Dedifferentiated amniotic fluid mesenchymal stem cell (primary cell): Measurements from ENCODE around the gene FAM89A.
"Not testable (repeated sequence)": the region's sequence is repeated elsewhere in the genome, so short reads cannot be mapped to it uniquely, and the experiment has no call there.

Experiments used
- DNase-seq: peaks from one replicate; pipeline ENCODE4 v3.0.0-alpha.2; 2016; ENCODE audit errors: extremely low spot score

FAM89A gene

GRCh38 chr1:230994860-230995259 is 45.2 kb downstream of the FAM89A start:
- DNase-seq, result no peak

GRCh38 chr1:230992100-230992774 is 47.8 kb downstream of the FAM89A start:
- DNase-seq, result no peak

GRCh38 chr1:230987448-230987847 is 52.6 kb downstream of the FAM89A start:
- DNase-seq, result no peak

GRCh38 chr1:230986976-230987375 is 53.1 kb downstream of the FAM89A start:
- no peak for DNase-seq

GRCh38 chr1:230985711-230986110 is 54.3 kb downstream of the FAM89A start:
- DNase-seq, result no peak

GRCh38 chr1:230984622-230985515 is 55.2 kb downstream of the FAM89A start:
- DNase-seq, result not testable (repeated sequence)

GRCh38 chr1:230983811-230984210 is 56.2 kb downstream of the FAM89A start:
- no peak for DNase-seq

- no peak for DNase-seq
Observed at GRCh38 chr1:230982696-230983095, 57.4 kb downstream of the FAM89A start.

GRCh38 chr1:230979952-230980351 is 60.1 kb downstream of the FAM89A start:
- DNase-seq, result no peak

- no peak for DNase-seq
Observed at GRCh38 chr1:230979389-230979716, 60.7 kb downstream of the FAM89A start.

GRCh38 chr1:230978491-230979388 is 61.3 kb downstream of the FAM89A start, which contains the start of the genes ARV1 and TTC13:
Gene ARV1 (plus strand): TSS chr1:230979094. CDS start chr1:230979106, 12 bp downstream.
Gene TTC13 (minus strand): TSS chr1:230978861. CDS start chr1:230978830, 31 bp downstream.
- DNase-seq, result peak; percentile 97

- DNase-seq, result no peak
Observed at GRCh38 chr1:230977761-230978490, 62.1 kb downstream of the FAM89A start.

- no peak for DNase-seq
Observed at GRCh38 chr1:230976825-230977747, 63.0 kb downstream of the FAM89A start.

- no peak for DNase-seq
Observed at GRCh38 chr1:230976360-230976759, 63.7 kb downstream of the FAM89A start.

GRCh38 chr1:230975636-230976035 is 64.4 kb downstream of the FAM89A start:
- DNase-seq, result no peak

- DNase-seq, result peak; percentile 22
Observed at GRCh38 chr1:230972855-230973271, 67.2 kb downstream of the FAM89A start.

GRCh38 chr1:230971771-230972170 is 68.3 kb downstream of the FAM89A start:
- DNase-seq, result no peak

- DNase-seq, result no peak
Observed at GRCh38 chr1:230970432-230970831, 69.6 kb downstream of the FAM89A start.
